Measurements from ENCODE around the gene ARAP1. TPM values are rescaled to one million over a fixed set of nuclear protein-coding genes. Genes with fewer than 3 reads are reported as not detected.

ARAP1 gene
- total RNA-seq, 1 experiment from 2014 or later, result 47.0 TPM

- Mint-ChIP-seq H3K4me1 (ENCODE audit: insufficient read depth, unreplicated experiment) (peaks cover 6% of the 10 kb centered on the region), H3K27me3 (ENCODE audit: insufficient read depth, unreplicated experiment) (no peaks in the 10 kb centered on the region), H3K36me3 (ENCODE audit: insufficient read depth, unreplicated experiment) (no peaks in the 10 kb centered on the region), H3K4me3 (ENCODE audit: unreplicated experiment) (no peak overlapping the region), H3K9me3 (ENCODE audit: unreplicated experiment) (no peaks in the 10 kb centered on the region), H3K27ac (ENCODE audit: low read depth, unreplicated experiment) (no peak overlapping the region)
- no peak for TF ChIP-seq CTCF (IDR thresholded peaks at IDR 0.05; ENCODE audit: unreplicated experiment)
- POLR2A ChIA-PET, result interaction anchor here (0.9 kb wide), 1 partner anchor 19 kb away, joined by 4 read pairs; no protein-coding TSS in a partner anchor
- CTCF ChIA-PET, result no interaction called here
- no TSS peak for BruUV-seq (replicated peaks)
- intact Hi-C loops (cut with micrococcal nuclease), result no loop called here
- DNase-seq (ENCODE audit: unreplicated experiment), result no peak
Measured at GRCh38 chr11:72768581-72768980, 16.4 kb upstream of the ARAP1 start.

DNA sequence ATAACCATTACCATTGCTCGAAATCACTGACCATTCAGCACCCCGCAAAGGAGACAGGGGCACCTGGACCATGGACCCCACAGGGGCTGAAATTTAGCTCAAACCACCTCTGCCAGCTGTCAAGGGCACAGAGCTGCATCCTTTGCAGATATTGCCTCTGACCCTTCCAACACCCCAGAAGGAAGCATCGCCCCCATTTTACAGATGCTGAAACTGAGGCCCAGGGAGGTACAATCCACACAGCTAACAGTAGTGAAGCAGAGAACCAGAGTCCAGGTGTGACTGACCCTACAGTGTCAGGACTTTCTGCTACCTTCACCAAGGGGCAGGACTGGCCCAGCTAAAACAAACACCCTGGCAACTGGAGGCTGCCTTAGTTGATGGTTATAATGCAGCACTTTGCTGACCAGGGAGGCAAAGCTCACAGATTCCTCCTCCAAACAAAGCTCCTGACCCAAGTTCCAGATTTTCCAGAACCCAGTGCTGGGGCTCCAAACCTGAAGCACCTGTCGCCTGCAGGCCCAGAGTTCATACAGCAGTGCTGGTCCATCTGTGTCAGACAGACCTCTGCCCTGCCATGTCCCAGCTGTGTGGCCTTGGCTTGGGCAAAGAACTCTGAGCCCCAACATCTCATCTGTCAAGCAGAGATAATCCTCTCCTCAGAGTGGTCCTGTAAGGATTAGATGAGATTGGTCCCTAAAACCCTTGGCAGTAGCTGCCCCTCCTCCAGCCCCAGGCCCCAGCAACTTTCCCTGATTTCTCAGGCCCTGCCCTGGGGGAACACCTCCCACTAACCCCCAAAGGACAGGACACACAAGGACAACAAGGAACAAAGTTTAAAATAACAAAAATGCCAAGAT is 15.2 kb upstream of the ARAP1 start:
- Mint-ChIP-seq H3K4me1 (ENCODE audit: insufficient read depth, unreplicated experiment) (no peaks in the 10 kb centered on the region), H3K36me3 (ENCODE audit: insufficient read depth, unreplicated experiment) (no peaks in the 10 kb centered on the region), H3K9me3 (ENCODE audit: unreplicated experiment) (no peaks in the 10 kb centered on the region), H3K27ac (ENCODE audit: low read depth, unreplicated experiment) (no peak overlapping the region), H3K4me3 (ENCODE audit: unreplicated experiment) (no peak overlapping the region), H3K27me3 (ENCODE audit: insufficient read depth, unreplicated experiment) (no peaks in the 10 kb centered on the region)
- intact Hi-C loops (cut with micrococcal nuclease), result no loop called here
- DNase-seq (ENCODE audit: unreplicated experiment), result no peak
- POLR2A ChIA-PET, result no interaction called here
- no TSS peak for BruUV-seq (replicated peaks)
- no peak for TF ChIP-seq CTCF (IDR thresholded peaks at IDR 0.05; ENCODE audit: unreplicated experiment)
- CTCF ChIA-PET, result interaction anchor here (0.6 to 0.7 kb wide), 3 partner anchors 15 to 27 kb away, joined by 3 read pairs; partner anchors contain the start of gene STARD10

GRCh38 chr11:72766152-72766902 is 14.1 kb upstream of the ARAP1 start:
- Mint-ChIP-seq H3K27ac (ENCODE audit: low read depth, unreplicated experiment) (no peak overlapping the region), H3K9me3 (ENCODE audit: unreplicated experiment) (no peaks in the 10 kb centered on the region), H3K27me3 (ENCODE audit: insufficient read depth, unreplicated experiment) (no peaks in the 10 kb centered on the region), H3K4me3 (ENCODE audit: unreplicated experiment) (no peak overlapping the region), H3K4me1 (ENCODE audit: insufficient read depth, unreplicated experiment) (no peaks in the 10 kb centered on the region), H3K36me3 (ENCODE audit: insufficient read depth, unreplicated experiment) (no peaks in the 10 kb centered on the region)
- BruUV-seq (replicated peaks), result no TSS peak
- intact Hi-C loops (cut with micrococcal nuclease), result no loop called here
- CTCF ChIA-PET, result interaction anchor here (0.6 to 1.3 kb wide), 4 partner anchors 41 to 500 kb away, joined by 3 to 5 read pairs (median 4); no protein-coding TSS in a partner anchor
- no peak for DNase-seq (ENCODE audit: unreplicated experiment)
- POLR2A ChIA-PET, result interaction anchor here (0.8 kb wide), 1 partner anchor 506 kb away, joined by 3 read pairs; the partner anchor contains the start of gene P2RY6
- TF ChIP-seq CTCF (IDR thresholded peaks at IDR 0.05; ENCODE audit: unreplicated experiment), result no peak

GRCh38 chr11:72764503-72764902 is 12.3 kb upstream of the ARAP1 start:
- peaks cover 5% of the 10 kb centered on the region for H3K4me1 Mint-ChIP-seq (ENCODE audit: insufficient read depth, unreplicated experiment)
- no TSS peak for BruUV-seq (replicated peaks)
- peaks cover 7% of the 10 kb centered on the region for H3K9me3 Mint-ChIP-seq (ENCODE audit: unreplicated experiment)
- CTCF ChIA-PET, result no interaction called here
- H3K36me3 Mint-ChIP-seq (ENCODE audit: insufficient read depth, unreplicated experiment), result no peaks in the 10 kb centered on the region
- no peak overlapping the region for H3K4me3 Mint-ChIP-seq (ENCODE audit: unreplicated experiment)
- no peak overlapping the region for H3K27ac Mint-ChIP-seq (ENCODE audit: low read depth, unreplicated experiment)
- no peak for TF ChIP-seq CTCF (IDR thresholded peaks at IDR 0.05; ENCODE audit: unreplicated experiment)
- DNase-seq (ENCODE audit: unreplicated experiment), result no peak
- POLR2A ChIA-PET, result no interaction called here
- intact Hi-C loops (cut with micrococcal nuclease), result no loop called here
- H3K27me3 Mint-ChIP-seq (ENCODE audit: insufficient read depth, unreplicated experiment), result no peaks in the 10 kb centered on the region

All from MCF 10A (cell line).